GM12875 (cell line): Measurements from ENCODE around the gene P4HA2.

Source experiments
- H3K4me3 ChIP-seq: one replicate; pipeline ENCODE4 v1.5.1; 2011; ENCODE audit warnings: low read depth, low read length, control low read depth
- TF ChIP-seq, protein P1 (sequence below): IDR thresholded peaks from 2 replicates; pipeline ENCODE4 v1.5.1; 2011; ENCODE audit warnings: low read depth, mild to moderate bottlenecking, control low read depth, inconsistent platforms, low read length, moderate library complexity, borderline replicate concordance; ENCODE audit not compliant: insufficient read depth

Gene P4HA2

DNA sequence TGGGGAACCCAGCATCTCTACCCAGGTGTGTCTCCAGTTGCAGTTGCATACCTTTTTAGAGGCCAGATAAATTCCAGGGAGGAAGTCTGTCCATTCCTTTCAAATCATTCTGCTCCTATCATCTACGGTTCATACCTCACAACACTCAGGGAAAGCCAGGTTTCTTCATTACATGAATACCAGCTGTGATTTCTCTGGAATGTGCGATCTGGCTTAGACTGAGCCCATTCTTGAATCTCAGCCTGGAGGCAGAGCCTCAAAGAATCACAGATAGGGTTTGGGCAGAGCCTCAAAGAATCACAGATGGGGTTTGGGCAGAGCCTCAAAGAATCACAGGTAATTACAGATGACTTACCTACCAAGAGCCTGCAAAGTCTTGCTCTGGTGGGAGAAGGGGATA, 7.2 kb downstream of the P4HA2 start:
- TF ChIP-seq, protein P1, sequence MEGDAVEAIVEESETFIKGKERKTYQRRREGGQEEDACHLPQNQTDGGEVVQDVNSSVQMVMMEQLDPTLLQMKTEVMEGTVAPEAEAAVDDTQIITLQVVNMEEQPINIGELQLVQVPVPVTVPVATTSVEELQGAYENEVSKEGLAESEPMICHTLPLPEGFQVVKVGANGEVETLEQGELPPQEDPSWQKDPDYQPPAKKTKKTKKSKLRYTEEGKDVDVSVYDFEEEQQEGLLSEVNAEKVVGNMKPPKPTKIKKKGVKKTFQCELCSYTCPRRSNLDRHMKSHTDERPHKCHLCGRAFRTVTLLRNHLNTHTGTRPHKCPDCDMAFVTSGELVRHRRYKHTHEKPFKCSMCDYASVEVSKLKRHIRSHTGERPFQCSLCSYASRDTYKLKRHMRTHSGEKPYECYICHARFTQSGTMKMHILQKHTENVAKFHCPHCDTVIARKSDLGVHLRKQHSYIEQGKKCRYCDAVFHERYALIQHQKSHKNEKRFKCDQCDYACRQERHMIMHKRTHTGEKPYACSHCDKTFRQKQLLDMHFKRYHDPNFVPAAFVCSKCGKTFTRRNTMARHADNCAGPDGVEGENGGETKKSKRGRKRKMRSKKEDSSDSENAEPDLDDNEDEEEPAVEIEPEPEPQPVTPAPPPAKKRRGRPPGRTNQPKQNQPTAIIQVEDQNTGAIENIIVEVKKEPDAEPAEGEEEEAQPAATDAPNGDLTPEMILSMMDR, result no peak

DNA sequence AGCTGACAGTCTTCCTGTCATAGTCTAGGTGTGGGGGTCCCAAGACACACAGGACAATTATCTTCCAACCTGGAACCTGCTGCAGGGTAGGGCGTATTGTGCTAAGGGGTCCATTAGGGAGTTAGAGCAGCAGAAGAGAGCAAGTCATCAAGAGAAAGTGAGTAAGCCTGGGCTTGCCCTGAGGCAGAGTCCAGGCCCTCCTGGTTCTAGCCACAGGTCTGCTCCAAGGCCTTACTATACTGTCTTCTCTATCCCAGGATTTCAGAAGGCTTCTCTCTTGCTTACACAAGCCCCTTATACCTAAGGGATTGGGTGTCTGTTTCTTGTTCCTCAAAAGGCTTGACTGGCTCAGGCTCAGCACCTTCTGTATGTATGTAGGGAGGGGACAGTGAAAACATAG, 7.7 kb downstream of the P4HA2 start:
- no peak overlapping the region for H3K4me3 ChIP-seq
- TF ChIP-seq, protein P1, result no peak

More for the DNA sequence above, 7.2 kb downstream of the P4HA2 start:
- no peak overlapping the region for H3K4me3 ChIP-seq

DNA sequence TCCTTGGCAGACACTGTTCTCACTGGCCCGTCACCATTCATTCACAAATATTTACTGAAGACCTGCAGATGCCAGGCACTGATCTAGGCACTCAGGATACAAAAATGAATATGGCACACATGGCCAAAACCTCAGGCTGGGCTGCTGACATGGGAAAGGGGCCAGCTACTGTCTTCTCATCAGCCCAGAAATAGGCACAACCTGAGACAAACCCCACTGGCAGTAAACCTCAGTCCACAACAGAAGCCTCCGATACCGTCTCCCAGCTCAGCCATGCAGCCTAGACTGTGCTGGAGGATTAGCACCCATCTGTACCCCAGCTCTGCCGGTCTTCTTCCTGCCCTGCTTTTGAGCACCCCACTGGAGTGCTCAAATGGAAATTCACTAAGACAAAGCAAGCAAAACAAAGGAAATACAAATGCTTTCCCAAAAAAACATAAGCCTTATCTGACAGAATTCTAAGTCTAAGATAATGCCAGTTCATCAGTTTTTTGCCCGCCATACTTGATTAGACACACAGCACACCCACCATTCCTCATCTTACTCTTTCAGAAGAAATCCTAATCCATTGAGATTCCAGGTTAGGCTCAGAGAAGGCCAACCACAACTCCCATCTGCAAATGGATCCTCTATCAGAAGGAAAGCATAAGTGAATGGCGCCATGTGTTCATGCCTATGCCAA, 8.2 kb downstream of the P4HA2 start:
- H3K4me3 ChIP-seq, result no peak overlapping the region
- TF ChIP-seq, protein P1, result no peak

DNA sequence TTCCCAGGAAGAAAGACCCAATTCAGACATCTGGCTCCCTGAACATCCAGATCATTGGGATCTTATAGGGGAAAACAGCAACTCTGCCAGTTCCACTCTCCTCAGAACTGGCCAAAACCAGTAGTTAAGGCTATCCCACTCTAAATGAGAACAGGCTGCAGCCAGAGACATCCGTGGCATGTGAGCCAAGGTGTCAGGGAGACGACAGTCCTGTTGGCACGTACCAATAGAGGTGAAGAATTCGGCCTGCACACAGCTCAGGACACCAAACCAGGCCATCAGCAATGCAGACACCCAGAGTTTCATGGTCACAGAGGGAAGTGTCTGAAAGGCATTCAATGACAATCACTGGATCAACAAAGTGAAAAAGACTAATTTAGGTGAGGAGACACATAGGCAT, 9.3 kb downstream of the P4HA2 start:
- TF ChIP-seq, protein P1, result no peak

DNA sequence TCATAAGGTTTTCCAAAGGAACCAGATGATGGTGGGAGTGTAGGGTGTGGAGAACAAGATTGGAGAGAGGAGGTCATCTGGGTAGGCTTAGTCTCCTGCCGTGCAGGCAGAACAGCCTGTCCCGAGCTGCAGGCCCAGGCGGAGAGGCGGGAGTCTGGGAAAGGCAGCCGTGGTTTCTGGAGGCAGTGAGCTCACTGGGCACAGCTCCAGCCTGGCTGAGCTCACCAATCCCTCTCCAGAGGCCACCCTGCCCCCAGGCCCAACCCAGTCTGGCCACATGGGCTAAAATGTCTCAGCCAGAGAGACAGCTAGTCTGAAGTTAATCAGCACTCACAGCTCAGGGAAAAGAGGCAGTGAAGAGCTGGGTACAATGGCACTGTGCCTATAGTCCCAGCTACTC, 12.3 kb downstream of the P4HA2 start:
- TF ChIP-seq, protein P1, result no peak
- H3K4me3 ChIP-seq, result no peak overlapping the region

More for the DNA sequence above, 9.3 kb downstream of the P4HA2 start:
- no peak overlapping the region for H3K4me3 ChIP-seq

DNA sequence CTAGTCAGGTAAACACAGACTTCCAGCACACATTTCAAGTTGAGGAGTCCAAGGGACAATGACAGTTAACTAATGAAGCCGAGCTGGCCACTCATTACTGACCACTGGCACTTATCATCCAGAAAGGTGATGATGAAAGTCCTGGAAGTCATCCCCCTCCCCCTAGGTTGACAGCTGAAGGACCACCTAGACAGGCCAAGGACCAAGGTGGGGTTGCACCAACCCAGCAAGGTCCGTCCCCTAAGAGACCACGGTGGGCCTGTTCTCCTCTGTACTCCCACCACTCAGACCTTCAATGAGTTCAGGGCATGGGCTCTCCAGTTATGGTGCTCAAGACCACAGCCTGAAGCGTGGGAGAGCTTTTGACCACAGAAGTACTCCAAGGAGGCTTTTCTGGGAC, 13.2 kb downstream of the P4HA2 start:
- TF ChIP-seq, protein P1, result no peak
- no peak overlapping the region for H3K4me3 ChIP-seq

DNA sequence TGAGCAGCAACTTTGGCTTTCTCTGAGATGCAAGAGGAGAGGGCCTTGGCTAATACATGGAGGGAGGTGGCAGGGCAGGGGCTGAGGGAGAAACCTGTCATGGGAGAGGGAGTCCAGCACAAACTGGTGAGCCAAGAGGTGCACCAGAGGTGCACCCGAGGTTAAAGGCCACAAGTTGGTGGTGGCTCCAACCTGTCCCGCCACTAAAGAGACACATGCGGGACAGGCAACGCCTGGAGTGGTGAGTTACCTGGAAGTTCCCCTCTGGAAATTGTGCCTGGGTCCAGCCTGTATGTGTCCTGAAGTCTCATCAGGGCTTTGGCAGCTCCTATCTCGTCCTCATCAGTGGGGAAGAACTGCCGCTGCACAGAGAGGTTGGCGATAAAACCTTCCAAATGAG, 14.0 kb downstream of the P4HA2 start:
- TF ChIP-seq, protein P1, result no peak
- no peak overlapping the region for H3K4me3 ChIP-seq
